ENCODE measurements around the gene CTU2. TPM values are rescaled to one million over a fixed set of nuclear protein-coding genes. Genes with fewer than 3 reads are reported as not detected.

CTU2 gene
- total RNA-seq, 1 donor from 2014 or later: 14.9 TPM

GRCh38 chr16:88722784-88723506 lies 16.6 kb downstream of the CTU2 start:
- no peak for DNase-seq (ENCODE audit: low spot score)
- intact Hi-C loops (cut with DNase I): no loop called here

- intact Hi-C loops (cut with DNase I): no loop called here
These were observed 17.2 kb downstream of the CTU2 start for GRCh38 chr16:88723507-88723887.

GRCh38 chr16:88723911-88724310 lies 17.6 kb downstream of the CTU2 start:
- no peak for DNase-seq (ENCODE audit: low spot score)
- intact Hi-C loops (cut with DNase I): no loop called here

More at GRCh38 chr16:88723507-88723887, 17.2 kb downstream of the CTU2 start:
- DNase-seq (ENCODE audit: low spot score): no peak

- DNase-seq (ENCODE audit: low spot score): no peak
- intact Hi-C loops (cut with DNase I): no loop called here
These were observed 18.7 kb downstream of the CTU2 start for GRCh38 chr16:88724855-88725555.

- no peak for DNase-seq (ENCODE audit: low spot score)
- intact Hi-C loops (cut with DNase I): no loop called here
These were observed 19.5 kb downstream of the CTU2 start for GRCh38 chr16:88725609-88726407.

- DNase-seq (ENCODE audit: low spot score): no peak
- intact Hi-C loops (cut with DNase I): no loop called here
These were observed 20.1 kb downstream of the CTU2 start for GRCh38 chr16:88726408-88726749.

- intact Hi-C loops (cut with DNase I): no loop called here
- no peak for DNase-seq (ENCODE audit: low spot score)
These were observed 20.7 kb downstream of the CTU2 start for GRCh38 chr16:88726981-88727380.

- intact Hi-C loops (cut with DNase I): no loop called here
- no peak for DNase-seq (ENCODE audit: low spot score)
These were observed 21.6 kb downstream of the CTU2 start for GRCh38 chr16:88727871-88728270.

- intact Hi-C loops (cut with DNase I): no loop called here
- DNase-seq (ENCODE audit: low spot score): no peak
These were observed 24.6 kb downstream of the CTU2 start for GRCh38 chr16:88730632-88731607.

- no peak for DNase-seq (ENCODE audit: low spot score)
- intact Hi-C loops (cut with DNase I): no loop called here
These were observed 25.4 kb downstream of the CTU2 start for GRCh38 chr16:88731699-88732098.

- no peak for DNase-seq (ENCODE audit: low spot score)
- intact Hi-C loops (cut with DNase I): no loop called here
These were observed 26.1 kb downstream of the CTU2 start for GRCh38 chr16:88732172-88732960.

GRCh38 chr16:88732961-88733294 lies 26.6 kb downstream of the CTU2 start:
- intact Hi-C loops (cut with DNase I): no loop called here
- DNase-seq (ENCODE audit: low spot score): no peak

GRCh38 chr16:88733630-88734360 lies 27.5 kb downstream of the CTU2 start:
- intact Hi-C loops (cut with DNase I): no loop called here
- no peak for DNase-seq (ENCODE audit: low spot score)

GRCh38 chr16:88734361-88734728 lies 28.0 kb downstream of the CTU2 start:
- intact Hi-C loops (cut with DNase I): no loop called here

GRCh38 chr16:88735121-88735520 lies 28.8 kb downstream of the CTU2 start:
- DNase-seq (ENCODE audit: low spot score): no peak
- intact Hi-C loops (cut with DNase I): no loop called here

More at GRCh38 chr16:88734361-88734728, 28.0 kb downstream of the CTU2 start:
- DNase-seq (ENCODE audit: low spot score): no peak

- intact Hi-C loops (cut with DNase I): no loop called here
- no peak for DNase-seq (ENCODE audit: low spot score)
These were observed 29.3 kb downstream of the CTU2 start for GRCh38 chr16:88735616-88736015.

GRCh38 chr16:88736088-88736487 lies 29.8 kb downstream of the CTU2 start:
- intact Hi-C loops (cut with DNase I): no loop called here
- DNase-seq (ENCODE audit: low spot score): no peak

GRCh38 chr16:88736496-88736895 lies 30.2 kb downstream of the CTU2 start:
- no peak for DNase-seq (ENCODE audit: low spot score)
- intact Hi-C loops (cut with DNase I): no loop called here

Measured in cardiac septum (tissue), 1 donor.